ENCODE data around the gene ADAMTS18. TPM values are rescaled to one million over a fixed set of nuclear protein-coding genes. Genes with fewer than 3 reads are reported as not detected.

ADAMTS18 gene
- total and polyA plus RNA-seq, 8 donors, result 0.03 to 0.52 (median 0.14) TPM; not detected in 1

DNA sequence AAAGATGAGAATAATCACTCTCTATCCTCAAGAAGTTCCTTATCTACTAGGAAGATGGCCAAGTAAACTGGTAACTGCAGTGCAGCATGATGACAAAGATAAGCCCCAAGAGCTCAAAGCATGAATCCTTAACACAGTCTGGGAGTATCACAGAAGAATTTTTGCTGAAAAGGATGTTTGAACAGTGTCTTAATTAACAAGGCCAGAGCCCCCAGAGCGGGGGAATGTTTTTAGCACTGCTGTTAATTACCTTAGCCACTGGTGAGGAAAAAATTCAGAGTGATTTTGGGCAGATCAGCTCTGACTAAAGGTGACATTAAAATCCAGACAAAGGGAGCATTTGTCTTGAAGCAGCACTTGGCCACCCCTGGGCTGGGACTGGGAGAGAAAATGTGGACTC, 30.1 kb downstream of the ADAMTS18 start:
- FAIRE-seq (no peak), DNase-seq (no peak), ATAC-seq (no peak)
- intact Hi-C loops (cut with DNase I), result no loop called here
- no peaks in the 10 kb centered on the region for H3K36me3 ChIP-seq
- TF ChIP-seq, protein P1, sequence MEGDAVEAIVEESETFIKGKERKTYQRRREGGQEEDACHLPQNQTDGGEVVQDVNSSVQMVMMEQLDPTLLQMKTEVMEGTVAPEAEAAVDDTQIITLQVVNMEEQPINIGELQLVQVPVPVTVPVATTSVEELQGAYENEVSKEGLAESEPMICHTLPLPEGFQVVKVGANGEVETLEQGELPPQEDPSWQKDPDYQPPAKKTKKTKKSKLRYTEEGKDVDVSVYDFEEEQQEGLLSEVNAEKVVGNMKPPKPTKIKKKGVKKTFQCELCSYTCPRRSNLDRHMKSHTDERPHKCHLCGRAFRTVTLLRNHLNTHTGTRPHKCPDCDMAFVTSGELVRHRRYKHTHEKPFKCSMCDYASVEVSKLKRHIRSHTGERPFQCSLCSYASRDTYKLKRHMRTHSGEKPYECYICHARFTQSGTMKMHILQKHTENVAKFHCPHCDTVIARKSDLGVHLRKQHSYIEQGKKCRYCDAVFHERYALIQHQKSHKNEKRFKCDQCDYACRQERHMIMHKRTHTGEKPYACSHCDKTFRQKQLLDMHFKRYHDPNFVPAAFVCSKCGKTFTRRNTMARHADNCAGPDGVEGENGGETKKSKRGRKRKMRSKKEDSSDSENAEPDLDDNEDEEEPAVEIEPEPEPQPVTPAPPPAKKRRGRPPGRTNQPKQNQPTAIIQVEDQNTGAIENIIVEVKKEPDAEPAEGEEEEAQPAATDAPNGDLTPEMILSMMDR (IDR thresholded peaks at IDR 0.05), result no peak
- peaks cover 0 to 3% (median 0%) of the 10 kb centered on the region in 4 donors for H3K9me3 ChIP-seq
- H3K4me1 ChIP-seq, result no peaks in the 10 kb centered on the region
- peaks cover 0 to 20% (median 0%) of the 10 kb centered on the region in 4 donors for H3K27me3 ChIP-seq
- no peak overlapping the region for H3K27ac ChIP-seq
- H3K4me3 ChIP-seq, result no peak overlapping the region
- WGBS, 2 donors, result 56 to 64% methylated on average over 1 of the region's 1 CpG

DNA sequence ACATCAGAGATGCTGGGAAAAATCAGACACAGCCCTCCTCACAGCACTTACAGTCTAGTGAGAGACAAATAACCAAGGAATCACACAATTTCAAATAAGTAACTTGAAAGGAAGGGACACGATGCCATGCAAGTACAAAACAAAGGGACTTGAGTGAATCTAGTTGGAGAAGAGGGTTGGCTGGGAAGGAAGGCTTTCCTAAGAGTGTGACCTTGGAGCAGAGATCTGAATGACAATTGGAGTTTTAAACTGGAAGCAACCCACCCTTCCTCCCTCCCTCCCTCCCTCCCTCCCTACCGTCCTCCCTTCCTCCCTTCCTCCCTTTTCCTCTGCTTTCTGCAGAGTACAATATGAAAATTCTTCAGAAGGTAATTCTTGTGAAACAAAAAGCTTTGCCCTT, 31.1 kb downstream of the ADAMTS18 start:
- H3K4me1 ChIP-seq, result no peaks in the 10 kb centered on the region
- peaks cover 0 to 20% (median 0%) of the 10 kb centered on the region in 4 donors for H3K27me3 ChIP-seq
- H3K9me3 ChIP-seq, result peaks cover 0 to 3% (median 0%) of the 10 kb centered on the region in 4 donors
- DNase-seq, result no peak
- FAIRE-seq, result no peak
- H3K27ac ChIP-seq, result no peak overlapping the region
- no peak for ATAC-seq
- TF ChIP-seq, protein P1 (IDR thresholded peaks at IDR 0.05), result no peak
- intact Hi-C loops (cut with DNase I), result no loop called here
- H3K4me3 ChIP-seq, result no peak overlapping the region
- no peaks in the 10 kb centered on the region for H3K36me3 ChIP-seq
- WGBS, 2 donors, result 45 to 59% methylated on average over 2 of the region's 2 CpGs

DNA sequence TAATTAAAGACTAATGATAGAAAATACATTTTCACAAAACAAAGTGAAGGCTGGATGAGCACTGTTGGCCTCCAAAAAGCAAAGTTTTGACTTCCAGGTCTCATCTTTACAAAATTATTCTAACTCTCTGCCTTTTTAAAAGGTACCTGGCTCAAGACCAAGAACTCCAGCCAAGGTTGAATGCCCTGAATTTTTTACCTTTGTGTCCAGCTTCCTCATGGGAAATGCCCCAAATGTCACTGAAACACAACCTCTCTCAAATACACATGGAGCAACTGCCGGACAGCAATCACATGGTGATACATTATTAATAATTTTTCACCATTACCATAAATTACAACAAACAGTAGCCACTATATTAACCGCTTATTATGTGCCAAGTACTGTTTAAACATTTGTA, 32.2 kb downstream of the ADAMTS18 start:
- ATAC-seq (peak in 2 of 4 donors; percentile 55 to 57), DNase-seq (no peak), FAIRE-seq (no peak)
- TF ChIP-seq, protein P1 (IDR thresholded peaks at IDR 0.05), result no peak
- H3K9me3 ChIP-seq, result peaks cover 0 to 2% (median 0%) of the 10 kb centered on the region in 4 donors
- intact Hi-C loops (cut with DNase I), result no loop called here
- H3K36me3 ChIP-seq, result no peaks in the 10 kb centered on the region
- H3K4me3 ChIP-seq, result no peak overlapping the region
- no peaks in the 10 kb centered on the region for H3K4me1 ChIP-seq
- H3K27me3 ChIP-seq, result peaks cover 0 to 16% (median 0%) of the 10 kb centered on the region in 4 donors
- no peak overlapping the region for H3K27ac ChIP-seq
- WGBS, 2 donors, result 20% methylated on average over 2 of the region's 2 CpGs

DNA sequence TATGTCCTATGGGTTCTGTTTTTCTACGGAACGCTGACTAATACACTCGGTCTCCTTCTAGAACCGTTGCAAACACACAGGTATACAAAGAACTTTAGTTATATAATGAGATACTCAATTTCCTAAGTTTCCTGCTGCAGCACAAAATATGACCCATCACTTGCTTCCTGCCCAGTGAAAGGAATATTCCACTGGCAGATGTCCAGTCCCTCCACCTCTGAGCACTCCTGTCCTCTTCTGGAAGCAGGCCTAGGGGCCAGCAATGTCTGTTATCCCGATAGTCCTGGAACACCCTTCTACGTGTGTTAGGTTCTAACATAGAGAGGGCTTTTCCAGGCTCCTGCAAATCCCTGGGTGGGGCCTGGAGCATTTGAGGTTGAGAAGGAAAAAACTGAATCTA, 32.7 kb downstream of the ADAMTS18 start:
- Histone ChIP-seq H3K4me1 (no peaks in the 10 kb centered on the region), H3K9me3 (no peaks in the 10 kb centered on the region), H3K27me3 (peaks cover 0 to 11% (median 0%) of the 10 kb centered on the region in 4 donors), H3K4me3 (no peak overlapping the region), H3K27ac (no peak overlapping the region), H3K36me3 (no peaks in the 10 kb centered on the region)
- TF ChIP-seq, protein P1 (IDR thresholded peaks at IDR 0.05), result no peak
- 63 to 66% methylated on average over 6 of the region's 6 CpGs for WGBS, 2 donors
- DNase-seq, result no peak
- intact Hi-C loops (cut with DNase I), result no loop called here
- peak in 1 of 4 donors; percentile 18 for ATAC-seq
- FAIRE-seq, result no peak

DNA sequence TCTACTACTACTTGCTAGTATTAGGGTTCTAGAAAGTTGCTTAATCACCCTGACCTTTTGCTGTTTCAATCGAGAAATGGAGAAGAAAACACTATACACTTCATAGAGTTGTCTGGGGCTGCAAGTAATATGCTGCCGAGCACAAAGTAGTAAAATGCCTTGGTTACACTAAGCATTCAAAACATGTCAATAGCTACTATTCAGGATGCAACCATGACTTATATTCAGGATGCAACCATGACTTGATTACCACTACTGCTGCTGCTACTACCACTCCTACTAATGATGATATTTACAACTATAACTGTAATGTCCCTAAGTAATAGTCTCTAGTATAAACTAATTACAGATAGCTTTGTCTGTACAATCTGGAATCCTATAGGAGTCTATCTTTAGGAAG, 35.3 kb downstream of the ADAMTS18 start:
- Histone ChIP-seq H3K36me3 (no peaks in the 10 kb centered on the region), H3K4me3 (no peak overlapping the region), H3K9me3 (no peaks in the 10 kb centered on the region), H3K27me3 (no peaks in the 10 kb centered on the region), H3K27ac (no peak overlapping the region), H3K4me1 (no peaks in the 10 kb centered on the region)
- no peak for FAIRE-seq
- TF ChIP-seq, protein P1 (IDR thresholded peaks at IDR 0.05), result no peak
- intact Hi-C loops (cut with DNase I), result no loop called here
- ATAC-seq, result no peak
- DNase-seq, result no peak
- 52 to 62% methylated on average over 2 of the region's 2 CpGs for WGBS, 2 donors
